CD4-positive, alpha-beta T cell treated with Interferon alpha-2 for 1 hour (primary cell): Measurements from ENCODE around the gene NCAM2.

ENCODE experiments used
- DNase-seq, 2 donors: peaks; one replicate each; pipeline ENCODE4 v3.0.0-alpha.2; 2020 to 2022

The NCAM2 gene

GRCh38 chr21:21466752-21467151, 468.5 kb downstream of the NCAM2 start:
- no peak for DNase-seq

- no peak for DNase-seq
These were observed 469.8 kb downstream of the NCAM2 start for GRCh38 chr21:21468003-21468402.

- DNase-seq: no peak
These were observed 483.0 kb downstream of the NCAM2 start for GRCh38 chr21:21481239-21481638.

- DNase-seq: no peak
These were observed 510.6 kb downstream of the NCAM2 start for GRCh38 chr21:21508859-21509258.

GRCh38 chr21:21530680-21531079, 532.5 kb downstream of the NCAM2 start:
- DNase-seq: no peak

GRCh38 chr21:21547368-21547953, 549.3 kb downstream of the NCAM2 start:
- DNase-seq: no peak

- DNase-seq: no peak
These were observed 561.3 kb downstream of the NCAM2 start for GRCh38 chr21:21559285-21560045.
